Liver (tissue), 9 donors: ENCODE results near the gene PPARD. TPM values are rescaled to one million over a fixed set of nuclear protein-coding genes. Genes with fewer than 3 reads are reported as not detected.
"Not testable (repeated sequence)": the region's sequence is repeated elsewhere in the genome, so short reads cannot be mapped to it uniquely, and the experiment has no call there.

ENCODE experiments used
- DNase-seq: peaks from one replicate; pipeline ENCODE4 v3.0.0-alpha.2; 2017; ENCODE audit warnings: low spot score
- H3K27ac ChIP-seq, 2 donors: one replicate each; pipeline ENCODE4 v1.7.0; 2013; ENCODE audit warnings: inconsistent platforms in 2 of 2, low read length in 2 of 2, control low read depth in 1 of 2, low read depth in 1 of 2, mild to moderate bottlenecking in 1 of 2
- H3K27me3 ChIP-seq, 4 donors: one replicate each; pipeline versions ENCODE4 v1.6.1 to v1.7.0; 2013; ENCODE audit warnings: low read length in 3 of 4, inconsistent platforms in 1 of 4, mild to moderate bottlenecking in 1 of 4, moderate library complexity in 1 of 4; ENCODE audit not compliant: control insufficient read depth in 4 of 4, insufficient read depth in 4 of 4
- H3K36me3 ChIP-seq, 4 donors: one replicate each; pipeline versions ENCODE4 v1.6.1 to v1.7.0; 2013; ENCODE audit warnings: low read length in 3 of 4, mild to moderate bottlenecking in 3 of 4, low read depth in 1 of 4, moderate library complexity in 1 of 4; ENCODE audit not compliant: control insufficient read depth in 4 of 4, insufficient read depth in 3 of 4
- H3K4me1 ChIP-seq, 4 donors: one replicate each; pipeline versions ENCODE4 v1.6.1 to v1.7.0; 2013; ENCODE audit warnings: low read length in 3 of 4, mild to moderate bottlenecking in 3 of 4, moderate library complexity in 1 of 4; ENCODE audit not compliant: control insufficient read depth in 4 of 4, insufficient read depth in 4 of 4
- H3K4me3 ChIP-seq, 3 donors: one replicate each; pipeline versions ENCODE4 v1.6.1 to v1.7.0; 2013; ENCODE audit warnings: low read length in 3 of 3, control low read depth in 1 of 3, low read depth in 1 of 3, mild to moderate bottlenecking in 1 of 3
- H3K9ac ChIP-seq, 2 donors: one replicate each; pipeline ENCODE4 v1.7.0; 2013; ENCODE audit warnings: low read length in 2 of 2, mild to moderate bottlenecking in 2 of 2, moderate library complexity in 2 of 2, control low read depth in 1 of 2, low read depth in 1 of 2
- H3K9me3 ChIP-seq, 4 donors: one replicate each; pipeline versions ENCODE4 v1.6.1 to v1.7.0; 2013; ENCODE audit warnings: low read length in 3 of 4; ENCODE audit not compliant: control insufficient read depth in 4 of 4
- EGR1 ChIP-seq, 2 donors: IDR thresholded peaks; 2 replicates each; pipeline ENCODE4 v1.6.1; 2016 to 2018; ENCODE audit warnings: antibody characterized with exemption in 2 of 2, low read depth in 2 of 2
- FOXA1 ChIP-seq: IDR thresholded peaks from 2 replicates; pipeline ENCODE4 v1.6.1; 2016; ENCODE audit warnings: antibody characterized with exemption
- FOXA2 ChIP-seq: IDR thresholded peaks from 2 replicates; pipeline ENCODE4 v1.6.1; 2016; ENCODE audit warnings: antibody characterized with exemption
- GABPA ChIP-seq, 2 donors: IDR thresholded peaks in 1 of 2; conservative IDR thresholded peaks in 1 of 2; 2 replicates each; pipeline ENCODE4 v1.6.1; 2016; ENCODE audit warnings: antibody characterized with exemption in 2 of 2, mild to moderate bottlenecking in 1 of 2, moderate library complexity in 1 of 2
- HNF4A ChIP-seq, 2 donors: conservative IDR thresholded peaks; 2 replicates each; pipeline ENCODE4 v1.6.1; 2016; ENCODE audit warnings: antibody characterized with exemption in 2 of 2, mild to moderate bottlenecking in 2 of 2
- HNF4G ChIP-seq: IDR thresholded peaks from 2 replicates; pipeline ENCODE4 v1.6.1; 2016; ENCODE audit warnings: antibody characterized with exemption
- JUND ChIP-seq, 2 donors: IDR thresholded peaks; 2 replicates each; pipeline ENCODE4 v1.6.1; 2016; ENCODE audit warnings: antibody characterized with exemption in 2 of 2
- NR2F2 ChIP-seq: IDR thresholded peaks from 2 replicates; pipeline ENCODE4 v1.6.1; 2016; ENCODE audit warnings: antibody characterized with exemption
- RAD21 ChIP-seq, 2 donors: IDR thresholded peaks; 2 replicates each; pipeline ENCODE4 v1.6.1; 2016; ENCODE audit warnings: antibody characterized with exemption in 2 of 2, mild to moderate bottlenecking in 2 of 2
- RXRA ChIP-seq, 2 donors: IDR thresholded peaks; 2 replicates each; pipeline ENCODE4 v1.6.1; 2017 to 2018; ENCODE audit warnings: antibody characterized with exemption in 2 of 2, mild to moderate bottlenecking in 1 of 2
- SP1 ChIP-seq: IDR thresholded peaks from 2 replicates; pipeline ENCODE4 v1.6.1; 2018; ENCODE audit warnings: antibody characterized with exemption, mild to moderate bottlenecking
- TAF1 ChIP-seq: conservative IDR thresholded peaks from 2 replicates; pipeline ENCODE4 v1.6.1; 2016; ENCODE audit warnings: antibody characterized with exemption, mild to moderate bottlenecking
- YY1 ChIP-seq: IDR thresholded peaks from 2 replicates; pipeline ENCODE4 v1.6.1; 2016; ENCODE audit warnings: antibody characterized with exemption, mild to moderate bottlenecking
- WGBS: extraction: QIAGEN DNeasy Blood & Tissue Kit; methylation state at CpG from one replicate; pipeline ENCODE4 v1.1.7; 2013; 5-methylcytosine and 5-hydroxymethylcytosine counted together
- polyA plus RNA-seq, 2 donors: library from polyadenylated mRNA; stranded (reverse) in 1 of 2; unstranded in 1 of 2; fragments of 200-250 nt in 1 of 2; fragments of >200 nt in 1 of 2; fragmentation: Nextera tagmentation in 1 of 2; extraction: Ambion mirVana in 1 of 2; gene quantifications; one replicate each; pipeline versions ENCODE4 v1.2.1 to v1.2.3, GENCODE V29; 2013 to 2015
- total RNA-seq, 2 donors: library from RNA; depleted of rRNA; stranded (reverse); fragments of >200 nt; gene quantifications; one replicate each; pipeline ENCODE4 v1.2.3, GENCODE V29; 2014
- TF ChIP-seq, protein P1 (sequence below): IDR thresholded peaks from 2 replicates; pipeline ENCODE4 v1.6.1; 2016; ENCODE audit warnings: antibody characterized with exemption, mild to moderate bottlenecking
- TF ChIP-seq, protein P2 (sequence below): IDR thresholded peaks from 2 replicates; pipeline ENCODE4 v1.6.1; 2016; ENCODE audit warnings: antibody characterized with exemption
- TF ChIP-seq, protein P3 (sequence below): IDR thresholded peaks from 2 replicates; pipeline ENCODE4 v1.6.1; 2016; ENCODE audit warnings: antibody characterized with exemption
- TF ChIP-seq, protein P4 (sequence below): fragments of 150-350 bp; IDR thresholded peaks from 2 replicates; pipeline ENCODE4 v1.5.1; 2017; ENCODE audit warnings: improper control_type of control experiment, low read depth, low read length; ENCODE audit not compliant: missing input control
- TF ChIP-seq, protein P5 (sequence below): IDR thresholded peaks from 2 replicates; pipeline ENCODE4 v1.6.1; 2016; ENCODE audit warnings: antibody characterized with exemption
- donor health status: healthy.
- donor health status: healthy.
- donor health status: healthy.
- donor health status: healthy.
- donor health status: healthy.

PPARD gene
- total and polyA plus RNA-seq, 4 donors = 2.1 to 7.8 (median 5.1) TPM

DNA sequence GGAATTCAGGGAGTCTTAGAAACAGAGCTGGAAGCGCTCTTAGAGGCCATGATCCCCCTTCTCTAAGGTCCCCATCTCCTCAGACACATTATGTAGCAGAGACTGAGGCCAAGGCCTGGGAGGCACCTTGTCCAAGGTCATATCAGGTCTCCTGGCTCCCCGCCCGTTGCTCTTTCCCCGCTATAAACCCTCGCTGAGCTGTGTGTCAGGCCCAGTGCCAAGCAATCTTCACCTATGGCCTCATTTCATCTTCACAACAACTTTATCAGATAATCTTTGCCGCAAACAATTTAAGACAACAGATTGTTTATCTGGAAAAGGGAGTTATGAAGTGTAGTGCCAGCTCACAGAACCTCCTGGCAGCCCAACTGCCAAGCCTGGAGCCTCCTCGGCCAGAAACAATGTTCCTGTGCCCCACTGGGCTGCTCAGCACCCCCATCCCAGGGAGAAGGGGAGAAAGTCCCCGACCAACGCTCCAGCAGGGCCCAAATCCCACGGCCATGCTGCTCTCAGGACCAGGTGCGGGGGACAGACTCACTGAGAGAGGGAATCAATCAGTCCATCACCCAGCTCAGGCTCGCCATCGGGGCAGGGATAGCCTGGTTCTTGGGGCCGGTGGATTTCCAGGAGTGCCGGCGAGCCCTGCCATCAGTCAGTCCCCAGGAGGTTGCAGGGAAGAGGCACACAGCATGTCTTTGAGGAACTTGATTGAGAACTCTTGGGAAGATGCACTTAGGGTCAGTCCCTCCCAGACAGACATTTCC, 92.9 kb downstream of the PPARD start:
- Histone ChIP-seq H3K36me3 (no peaks in the 10 kb centered on the region), H3K9ac (no peak overlapping the region), H3K9me3 (no peaks in the 10 kb centered on the region), H3K27me3 (no peaks in the 10 kb centered on the region), H3K4me3 (no peak overlapping the region), H3K4me1 (peaks cover 4 to 13% (median 9%) of the 10 kb centered on the region in 4 donors), H3K27ac (no peak overlapping the region)
- 70% methylated on average over 16 of the region's 16 CpGs for WGBS
- DNase-seq = no peak
- peak; percentile 28 to 47 for TF ChIP-seq RXRA (IDR thresholded peaks at IDR 0.05)
- no peak for TF ChIP-seq YY1

DNA sequence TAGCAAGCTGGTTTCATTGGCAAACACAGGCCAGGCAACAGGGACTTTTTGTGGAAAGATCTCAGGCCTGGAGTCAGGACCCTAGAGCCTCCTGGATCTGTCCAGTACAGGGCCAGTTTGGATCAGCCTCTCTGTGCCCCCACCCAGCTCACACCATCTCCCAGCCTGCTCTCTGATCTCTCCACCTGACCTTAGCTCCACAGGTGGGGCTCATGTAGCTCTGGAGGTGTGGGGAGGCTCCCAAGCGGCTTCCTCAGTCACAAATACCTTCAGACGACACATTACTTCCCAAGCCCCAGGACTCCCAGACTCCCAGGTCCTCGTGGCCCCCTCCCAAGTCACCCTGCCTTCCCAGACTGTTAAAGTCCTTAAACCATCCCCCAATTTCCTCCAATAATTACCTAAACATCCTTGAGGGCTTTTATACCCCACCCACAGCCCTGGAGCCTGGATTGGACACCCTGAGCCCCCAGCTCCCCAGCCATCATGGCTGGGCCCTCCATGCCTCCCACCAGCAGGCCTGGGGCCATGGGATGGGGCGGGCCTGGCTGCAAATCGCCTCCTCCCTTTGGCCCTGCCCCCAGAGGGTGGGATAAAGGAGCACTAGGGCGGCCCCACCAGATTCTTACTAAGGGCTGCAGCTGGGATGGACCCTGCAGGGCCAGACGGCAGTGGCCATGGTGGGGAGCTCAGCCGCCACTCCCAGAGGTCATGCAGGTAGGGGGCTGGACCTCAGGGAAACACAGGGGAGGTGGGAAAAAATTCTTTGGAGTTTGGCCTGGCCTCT, 93.9 kb downstream of the PPARD start:
- Histone ChIP-seq H3K27ac (no peak overlapping the region), H3K4me1 (peaks cover 4 to 13% (median 9%) of the 10 kb centered on the region in 4 donors), H3K9me3 (no peaks in the 10 kb centered on the region), H3K36me3 (no peaks in the 10 kb centered on the region), H3K9ac (no peak overlapping the region), H3K27me3 (no peaks in the 10 kb centered on the region), H3K4me3 (no peak overlapping the region)
- TF ChIP-seq HNF4A (conservative IDR thresholded peaks at IDR 0.05) (no peak), RXRA (IDR thresholded peaks at IDR 0.05) (no peak), RAD21 (IDR thresholded peaks at IDR 0.05) (no peak), TAF1 (no peak), FOXA1 (no peak), GABPA (IDR thresholded peaks at IDR 0.05 in 1 of 2, conservative IDR thresholded peaks at IDR 0.05 in 1 of 2) (no peak), NR2F2 (no peak), YY1 (no peak), SP1 (no peak), FOXA2 (no peak), HNF4G (no peak), JUND (IDR thresholded peaks at IDR 0.05) (no peak), EGR1 (IDR thresholded peaks at IDR 0.05; ENCODE audit: low read depth in 2 of 2) (no peak)
- TF ChIP-seq, protein P1, sequence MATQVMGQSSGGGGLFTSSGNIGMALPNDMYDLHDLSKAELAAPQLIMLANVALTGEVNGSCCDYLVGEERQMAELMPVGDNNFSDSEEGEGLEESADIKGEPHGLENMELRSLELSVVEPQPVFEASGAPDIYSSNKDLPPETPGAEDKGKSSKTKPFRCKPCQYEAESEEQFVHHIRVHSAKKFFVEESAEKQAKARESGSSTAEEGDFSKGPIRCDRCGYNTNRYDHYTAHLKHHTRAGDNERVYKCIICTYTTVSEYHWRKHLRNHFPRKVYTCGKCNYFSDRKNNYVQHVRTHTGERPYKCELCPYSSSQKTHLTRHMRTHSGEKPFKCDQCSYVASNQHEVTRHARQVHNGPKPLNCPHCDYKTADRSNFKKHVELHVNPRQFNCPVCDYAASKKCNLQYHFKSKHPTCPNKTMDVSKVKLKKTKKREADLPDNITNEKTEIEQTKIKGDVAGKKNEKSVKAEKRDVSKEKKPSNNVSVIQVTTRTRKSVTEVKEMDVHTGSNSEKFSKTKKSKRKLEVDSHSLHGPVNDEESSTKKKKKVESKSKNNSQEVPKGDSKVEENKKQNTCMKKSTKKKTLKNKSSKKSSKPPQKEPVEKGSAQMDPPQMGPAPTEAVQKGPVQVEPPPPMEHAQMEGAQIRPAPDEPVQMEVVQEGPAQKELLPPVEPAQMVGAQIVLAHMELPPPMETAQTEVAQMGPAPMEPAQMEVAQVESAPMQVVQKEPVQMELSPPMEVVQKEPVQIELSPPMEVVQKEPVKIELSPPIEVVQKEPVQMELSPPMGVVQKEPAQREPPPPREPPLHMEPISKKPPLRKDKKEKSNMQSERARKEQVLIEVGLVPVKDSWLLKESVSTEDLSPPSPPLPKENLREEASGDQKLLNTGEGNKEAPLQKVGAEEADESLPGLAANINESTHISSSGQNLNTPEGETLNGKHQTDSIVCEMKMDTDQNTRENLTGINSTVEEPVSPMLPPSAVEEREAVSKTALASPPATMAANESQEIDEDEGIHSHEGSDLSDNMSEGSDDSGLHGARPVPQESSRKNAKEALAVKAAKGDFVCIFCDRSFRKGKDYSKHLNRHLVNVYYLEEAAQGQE = no peak
- TF ChIP-seq, protein P2, sequence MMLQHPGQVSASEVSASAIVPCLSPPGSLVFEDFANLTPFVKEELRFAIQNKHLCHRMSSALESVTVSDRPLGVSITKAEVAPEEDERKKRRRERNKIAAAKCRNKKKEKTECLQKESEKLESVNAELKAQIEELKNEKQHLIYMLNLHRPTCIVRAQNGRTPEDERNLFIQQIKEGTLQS = no peak
- TF ChIP-seq, protein P3, sequence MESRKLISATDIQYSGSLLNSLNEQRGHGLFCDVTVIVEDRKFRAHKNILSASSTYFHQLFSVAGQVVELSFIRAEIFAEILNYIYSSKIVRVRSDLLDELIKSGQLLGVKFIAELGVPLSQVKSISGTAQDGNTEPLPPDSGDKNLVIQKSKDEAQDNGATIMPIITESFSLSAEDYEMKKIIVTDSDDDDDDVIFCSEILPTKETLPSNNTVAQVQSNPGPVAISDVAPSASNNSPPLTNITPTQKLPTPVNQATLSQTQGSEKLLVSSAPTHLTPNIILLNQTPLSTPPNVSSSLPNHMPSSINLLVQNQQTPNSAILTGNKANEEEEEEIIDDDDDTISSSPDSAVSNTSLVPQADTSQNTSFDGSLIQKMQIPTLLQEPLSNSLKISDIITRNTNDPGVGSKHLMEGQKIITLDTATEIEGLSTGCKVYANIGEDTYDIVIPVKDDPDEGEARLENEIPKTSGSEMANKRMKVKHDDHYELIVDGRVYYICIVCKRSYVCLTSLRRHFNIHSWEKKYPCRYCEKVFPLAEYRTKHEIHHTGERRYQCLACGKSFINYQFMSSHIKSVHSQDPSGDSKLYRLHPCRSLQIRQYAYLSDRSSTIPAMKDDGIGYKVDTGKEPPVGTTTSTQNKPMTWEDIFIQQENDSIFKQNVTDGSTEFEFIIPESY = no peak
- TF ChIP-seq, protein P4, sequence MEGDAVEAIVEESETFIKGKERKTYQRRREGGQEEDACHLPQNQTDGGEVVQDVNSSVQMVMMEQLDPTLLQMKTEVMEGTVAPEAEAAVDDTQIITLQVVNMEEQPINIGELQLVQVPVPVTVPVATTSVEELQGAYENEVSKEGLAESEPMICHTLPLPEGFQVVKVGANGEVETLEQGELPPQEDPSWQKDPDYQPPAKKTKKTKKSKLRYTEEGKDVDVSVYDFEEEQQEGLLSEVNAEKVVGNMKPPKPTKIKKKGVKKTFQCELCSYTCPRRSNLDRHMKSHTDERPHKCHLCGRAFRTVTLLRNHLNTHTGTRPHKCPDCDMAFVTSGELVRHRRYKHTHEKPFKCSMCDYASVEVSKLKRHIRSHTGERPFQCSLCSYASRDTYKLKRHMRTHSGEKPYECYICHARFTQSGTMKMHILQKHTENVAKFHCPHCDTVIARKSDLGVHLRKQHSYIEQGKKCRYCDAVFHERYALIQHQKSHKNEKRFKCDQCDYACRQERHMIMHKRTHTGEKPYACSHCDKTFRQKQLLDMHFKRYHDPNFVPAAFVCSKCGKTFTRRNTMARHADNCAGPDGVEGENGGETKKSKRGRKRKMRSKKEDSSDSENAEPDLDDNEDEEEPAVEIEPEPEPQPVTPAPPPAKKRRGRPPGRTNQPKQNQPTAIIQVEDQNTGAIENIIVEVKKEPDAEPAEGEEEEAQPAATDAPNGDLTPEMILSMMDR = no peak
- TF ChIP-seq, protein P5, sequence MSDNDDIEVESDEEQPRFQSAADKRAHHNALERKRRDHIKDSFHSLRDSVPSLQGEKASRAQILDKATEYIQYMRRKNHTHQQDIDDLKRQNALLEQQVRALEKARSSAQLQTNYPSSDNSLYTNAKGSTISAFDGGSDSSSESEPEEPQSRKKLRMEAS = no peak
- no peak for DNase-seq
- 92% methylated on average over 8 of the region's 8 CpGs for WGBS

DNA sequence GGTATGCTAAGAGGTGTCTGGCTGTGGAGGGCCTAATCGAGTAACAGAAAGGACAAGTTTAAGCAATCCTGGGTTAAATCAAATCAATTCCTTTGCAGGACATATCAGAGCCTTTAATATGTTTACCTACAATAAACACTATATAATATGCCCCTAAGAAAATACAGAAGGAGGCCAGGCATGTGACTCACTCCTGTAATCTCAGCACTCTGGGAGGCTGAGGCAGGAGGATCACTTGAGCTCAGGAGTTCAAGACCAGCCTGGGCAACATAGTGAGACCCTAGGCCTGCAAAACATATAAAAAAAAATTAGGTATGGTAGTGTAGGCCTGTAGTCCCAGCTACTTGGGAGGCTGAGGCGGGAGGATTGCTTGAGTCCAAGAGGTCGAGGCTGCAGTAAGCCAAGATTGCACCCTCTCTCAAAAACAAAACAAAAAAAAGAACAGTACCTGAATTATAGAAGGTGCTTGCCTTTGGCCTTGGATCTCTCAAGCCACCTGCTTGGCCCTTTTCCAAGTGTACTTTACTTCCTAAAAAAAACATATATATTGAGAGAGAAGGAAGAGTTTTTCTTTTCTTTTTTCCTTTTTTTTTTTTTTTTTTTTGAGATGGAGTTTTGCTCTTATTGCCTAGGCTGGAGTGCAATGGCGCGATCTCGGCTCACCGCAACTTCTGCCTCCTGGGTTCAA, 96.2 kb downstream of the PPARD start:
- not testable (repeated sequence) for H3K9me3 ChIP-seq, H3K4me1 ChIP-seq, H3K9ac ChIP-seq, H3K4me3 ChIP-seq, DNase-seq, H3K27me3 ChIP-seq, H3K36me3 ChIP-seq, H3K27ac ChIP-seq
- WGBS = 92% methylated on average over 7 of the region's 7 CpGs
